Measurements from ENCODE around the gene EFHD2.

GRCh38 chr1:15380601-15381508, 28.8 kb upstream of the EFHD2 start:
- TF ChIP-seq CTCF (IDR thresholded peaks at IDR 0.05; ENCODE audit: insufficient read depth, low read length) (no peak), POLR2AphosphoS5 (IDR thresholded peaks at IDR 0.05; ENCODE audit: low read depth) (no peak)
- TF ChIP-seq, protein P1, sequence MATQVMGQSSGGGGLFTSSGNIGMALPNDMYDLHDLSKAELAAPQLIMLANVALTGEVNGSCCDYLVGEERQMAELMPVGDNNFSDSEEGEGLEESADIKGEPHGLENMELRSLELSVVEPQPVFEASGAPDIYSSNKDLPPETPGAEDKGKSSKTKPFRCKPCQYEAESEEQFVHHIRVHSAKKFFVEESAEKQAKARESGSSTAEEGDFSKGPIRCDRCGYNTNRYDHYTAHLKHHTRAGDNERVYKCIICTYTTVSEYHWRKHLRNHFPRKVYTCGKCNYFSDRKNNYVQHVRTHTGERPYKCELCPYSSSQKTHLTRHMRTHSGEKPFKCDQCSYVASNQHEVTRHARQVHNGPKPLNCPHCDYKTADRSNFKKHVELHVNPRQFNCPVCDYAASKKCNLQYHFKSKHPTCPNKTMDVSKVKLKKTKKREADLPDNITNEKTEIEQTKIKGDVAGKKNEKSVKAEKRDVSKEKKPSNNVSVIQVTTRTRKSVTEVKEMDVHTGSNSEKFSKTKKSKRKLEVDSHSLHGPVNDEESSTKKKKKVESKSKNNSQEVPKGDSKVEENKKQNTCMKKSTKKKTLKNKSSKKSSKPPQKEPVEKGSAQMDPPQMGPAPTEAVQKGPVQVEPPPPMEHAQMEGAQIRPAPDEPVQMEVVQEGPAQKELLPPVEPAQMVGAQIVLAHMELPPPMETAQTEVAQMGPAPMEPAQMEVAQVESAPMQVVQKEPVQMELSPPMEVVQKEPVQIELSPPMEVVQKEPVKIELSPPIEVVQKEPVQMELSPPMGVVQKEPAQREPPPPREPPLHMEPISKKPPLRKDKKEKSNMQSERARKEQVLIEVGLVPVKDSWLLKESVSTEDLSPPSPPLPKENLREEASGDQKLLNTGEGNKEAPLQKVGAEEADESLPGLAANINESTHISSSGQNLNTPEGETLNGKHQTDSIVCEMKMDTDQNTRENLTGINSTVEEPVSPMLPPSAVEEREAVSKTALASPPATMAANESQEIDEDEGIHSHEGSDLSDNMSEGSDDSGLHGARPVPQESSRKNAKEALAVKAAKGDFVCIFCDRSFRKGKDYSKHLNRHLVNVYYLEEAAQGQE (IDR thresholded peaks at IDR 0.05; ENCODE audit: insufficient replicate concordance, low read depth), result no peak

All from HL-60 (cell line).